GM19467 (cell line): ENCODE measurements around the gene SCN11A.

Experiments
- ATAC-seq: cut with Tn5 transposase; IDR thresholded peaks from one replicate; pipeline ENCODE4 v1.9.1; 2021; ENCODE audit warnings: mild to moderate bottlenecking, moderate library complexity; ENCODE audit not compliant: unreplicated experiment

The SCN11A gene

DNA sequence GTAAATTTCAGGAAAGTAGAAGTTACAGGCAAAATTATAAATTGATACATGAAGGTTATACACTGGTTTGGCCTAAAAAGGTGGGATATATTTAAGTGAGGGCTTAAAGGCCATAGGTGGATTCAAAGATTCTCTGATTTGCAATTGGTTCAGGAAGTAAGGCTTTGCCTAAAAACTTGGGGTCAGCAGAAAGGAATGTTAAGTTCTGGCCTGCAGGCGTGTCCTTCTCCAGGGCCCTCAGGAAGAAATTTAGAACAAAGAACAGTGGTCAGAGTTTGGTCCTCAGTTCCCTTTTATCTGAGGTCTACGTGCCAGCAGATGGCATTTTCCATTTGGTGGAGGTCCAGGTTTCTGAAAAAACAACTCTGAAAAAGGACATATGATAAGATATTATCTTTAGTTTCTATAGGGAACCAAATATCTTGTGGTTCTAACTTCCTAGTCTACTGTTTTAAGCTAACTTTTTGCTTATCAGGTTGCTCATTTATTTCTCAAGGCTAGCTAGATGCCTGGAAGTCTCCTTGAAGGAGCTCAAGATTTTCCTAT, 40.5 kb downstream of the SCN11A start:
- no peak for ATAC-seq

DNA sequence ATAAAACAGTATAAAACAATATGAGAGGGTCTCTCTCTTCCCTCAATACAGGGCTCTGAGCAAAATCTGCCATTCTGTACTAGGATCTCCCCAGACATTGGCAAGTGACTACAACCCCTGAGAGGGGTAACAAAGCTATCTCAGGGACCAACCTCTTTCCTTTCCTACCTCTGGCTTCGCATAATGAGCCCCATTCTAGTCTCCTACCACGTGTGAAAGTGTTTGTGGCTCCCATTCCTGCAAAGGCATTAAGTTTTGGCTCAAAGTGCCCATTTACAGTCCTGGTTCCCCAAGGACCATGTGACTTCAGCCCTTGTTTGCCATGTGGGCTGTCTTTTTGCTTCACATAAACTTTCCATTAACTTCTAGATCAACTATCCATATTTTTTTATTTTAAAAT, 46.4 kb downstream of the SCN11A start:
- no peak for ATAC-seq
